DMS53 treated with DMSO at 0.1 percent for 48 hours (cell line): ENCODE measurements around the gene APBB2.
"Not testable (repeated sequence)": the region's sequence is repeated elsewhere in the genome, so short reads cannot be mapped to it uniquely, and the experiment has no call there.

Experiments used
- DNase-seq: peaks from one replicate; lab custom pipeline; 2025; ENCODE audit not compliant: unreplicated experiment; lab: John Stamatoyannopoulos, UW

The APBB2 gene

DNA sequence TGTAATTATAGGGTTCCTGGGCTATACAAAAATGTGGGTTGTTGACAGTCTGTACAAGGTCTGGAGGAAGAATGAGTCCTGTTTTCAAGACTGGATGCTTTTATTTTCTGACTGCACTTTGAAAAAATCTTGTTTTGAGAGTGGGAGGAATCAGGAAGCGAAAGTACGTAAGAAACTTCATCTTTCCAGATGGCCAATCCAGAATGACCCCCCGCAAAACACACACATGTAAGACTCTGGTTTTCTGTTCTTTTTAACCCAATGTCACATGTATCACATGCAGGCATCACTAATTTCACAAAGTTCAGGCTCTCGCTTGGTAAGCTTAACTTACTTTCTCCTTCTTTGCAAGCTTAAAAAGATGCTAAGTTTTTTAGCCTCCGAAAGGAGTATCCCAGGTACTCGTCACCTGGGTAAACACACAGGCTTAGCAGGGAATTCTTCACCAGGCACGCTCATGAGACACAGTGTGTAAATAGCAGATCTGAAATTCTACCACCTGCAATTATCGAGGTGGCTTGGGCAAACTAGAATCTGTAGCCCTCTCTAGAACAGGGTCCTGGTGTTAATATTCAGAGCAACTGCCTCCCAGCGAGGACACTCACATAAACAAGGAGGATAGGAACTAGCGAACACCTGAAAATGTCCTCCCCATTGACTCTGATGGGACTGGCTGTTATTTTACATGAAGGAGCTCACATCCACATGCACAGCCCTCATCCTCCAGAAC, 373.9 kb downstream of the APBB2 start:
- DNase-seq, result no peak

DNA sequence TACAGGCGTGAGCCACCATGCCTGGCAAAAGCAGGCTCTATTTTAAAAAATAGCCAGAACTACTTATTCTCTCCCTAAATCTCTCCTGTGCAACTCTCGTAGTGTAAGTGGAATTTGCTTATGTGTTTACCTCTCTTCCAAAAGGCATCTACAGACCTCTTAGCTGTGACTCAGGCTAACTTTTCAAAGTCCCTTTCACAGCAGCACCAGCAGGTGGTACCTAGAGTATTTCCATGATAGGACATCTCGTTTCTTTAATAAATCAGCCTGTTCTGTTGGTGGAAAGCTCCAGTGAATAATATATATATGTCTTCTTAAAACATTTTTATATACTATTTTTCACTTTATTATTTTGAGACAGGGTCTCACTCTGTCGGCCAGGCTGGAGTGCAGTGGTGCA, 375.6 kb downstream of the APBB2 start:
- no peak for DNase-seq

DNA sequence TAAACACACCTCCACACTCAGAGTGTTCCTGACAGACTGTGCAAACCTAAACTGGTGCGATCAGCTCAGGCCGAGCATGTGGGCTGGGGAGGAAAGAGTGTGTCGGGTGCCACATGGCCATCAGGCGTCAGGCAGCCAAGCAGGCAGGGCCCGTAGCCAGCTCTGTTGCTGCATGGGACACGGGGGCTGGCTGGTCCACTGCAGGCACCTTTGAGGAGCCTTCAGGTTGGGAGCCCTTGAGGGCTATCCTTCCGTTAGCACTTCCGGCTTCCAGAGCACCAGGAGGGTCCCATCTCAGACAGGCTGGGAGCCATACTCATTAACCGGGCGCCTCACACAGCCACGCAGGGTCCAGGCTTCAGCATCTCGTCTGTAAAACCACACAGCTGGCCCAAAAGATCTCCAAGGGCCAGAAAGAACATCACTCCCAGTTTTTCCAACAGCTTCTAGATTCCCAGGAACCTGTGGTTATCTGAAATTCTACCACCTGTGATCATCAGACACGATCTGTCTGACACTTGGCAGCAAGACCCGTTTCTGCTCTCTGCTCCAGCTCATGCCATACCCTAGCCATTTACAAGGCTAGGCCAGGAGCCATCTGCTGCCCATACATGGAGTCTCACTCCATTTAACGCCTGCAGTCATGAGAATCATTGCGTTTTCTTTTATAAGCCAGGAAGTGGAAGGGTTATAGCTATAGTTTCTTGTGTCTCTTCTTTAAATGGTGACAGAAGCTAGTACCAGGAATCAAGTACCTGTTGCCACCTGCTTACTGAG, 377.1 kb downstream of the APBB2 start:
- no peak for DNase-seq

DNA sequence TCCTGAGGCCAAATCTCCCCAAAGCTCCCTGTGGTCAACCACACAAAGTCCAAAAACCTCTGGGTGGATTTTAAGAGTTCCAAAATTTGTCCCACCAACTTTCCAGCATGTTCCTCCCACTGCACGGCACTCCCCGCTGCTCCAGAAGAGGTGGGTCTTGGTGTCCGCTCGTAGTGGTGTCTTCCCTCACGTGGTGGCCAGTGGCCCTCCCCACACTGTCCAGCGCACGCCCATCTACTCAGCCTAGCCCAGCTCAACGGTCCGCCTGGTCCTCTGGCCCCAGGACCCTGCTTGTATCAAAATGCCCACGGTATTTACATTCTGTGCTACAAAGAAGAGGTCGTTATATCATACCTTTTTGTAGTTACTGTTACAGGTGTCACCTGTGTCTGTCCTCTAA, 381.1 kb downstream of the APBB2 start:
- no peak for DNase-seq

DNA sequence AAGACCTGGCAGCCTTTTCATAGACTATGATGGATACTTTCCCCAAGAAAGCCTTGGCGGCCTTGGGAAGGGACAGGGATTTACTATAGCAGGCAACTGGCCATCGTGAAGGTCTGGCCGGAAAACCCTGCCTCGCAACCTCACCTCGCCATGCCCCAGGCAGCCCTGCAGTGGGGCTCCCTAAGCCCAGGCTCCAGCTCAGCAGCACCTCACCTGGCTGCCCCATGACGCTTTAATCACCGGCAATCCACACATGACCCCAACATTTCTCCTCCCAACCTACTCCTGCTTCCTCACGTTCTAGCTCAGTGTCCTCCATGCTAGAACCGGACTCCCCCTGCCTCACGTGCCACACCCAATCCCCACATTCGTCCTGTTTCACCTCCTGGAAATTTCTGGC, 382.2 kb downstream of the APBB2 start:
- no peak for DNase-seq

DNA sequence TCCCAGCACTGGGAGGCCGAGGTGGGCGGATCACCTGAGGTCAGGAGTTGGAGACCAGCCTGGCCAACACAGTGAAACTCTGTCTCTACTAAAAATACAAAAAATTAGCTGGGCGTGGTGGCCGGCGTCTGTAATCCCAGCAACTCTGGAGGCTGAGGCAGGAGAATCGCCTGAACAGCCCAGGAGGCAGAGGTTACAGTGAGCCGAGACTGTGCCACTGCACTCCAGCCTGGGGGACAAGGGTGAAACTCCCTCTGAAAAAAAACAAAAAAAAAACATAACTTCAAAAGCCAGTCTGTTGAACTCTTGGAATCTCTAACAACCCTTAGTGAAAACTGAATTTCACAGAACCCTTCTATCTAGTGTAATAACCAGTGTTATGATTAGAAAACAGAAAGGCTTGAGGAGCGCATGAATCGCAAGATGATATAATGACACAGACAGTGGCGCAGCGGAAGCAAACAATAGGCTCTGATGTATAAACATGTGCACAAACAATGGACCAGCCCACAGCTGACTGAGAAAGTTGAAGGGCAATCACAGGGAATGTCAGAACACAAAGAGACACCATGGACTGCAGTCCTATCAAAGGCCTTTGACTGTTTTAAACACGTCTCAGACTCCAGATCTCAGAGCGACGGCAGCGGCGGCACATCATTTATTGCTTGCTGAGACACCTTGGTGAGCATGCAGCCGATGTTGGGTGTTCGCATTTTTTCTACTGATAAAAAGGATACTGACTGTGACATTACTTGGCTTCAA, 383.0 kb downstream of the APBB2 start:
- no peak for DNase-seq

DNA sequence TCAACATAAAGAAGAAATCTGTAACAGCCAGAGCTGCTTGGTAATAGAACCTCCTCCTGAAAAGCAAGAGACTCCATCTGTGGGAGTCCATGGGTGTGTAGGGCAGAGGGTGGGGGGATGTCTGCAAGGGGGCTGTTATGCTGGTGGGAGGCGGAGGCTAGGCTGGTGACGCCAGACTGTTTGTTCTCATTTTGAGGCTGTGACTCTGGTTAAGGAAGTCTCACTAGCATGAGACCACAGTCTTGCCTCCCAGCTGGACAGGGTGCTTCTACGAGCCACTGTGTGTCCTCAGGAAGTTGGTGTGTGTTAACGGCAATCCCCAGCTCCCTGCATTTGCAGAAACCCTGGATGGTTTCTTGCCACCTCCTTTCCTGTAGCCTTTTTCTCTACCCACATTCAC, 384.8 kb downstream of the APBB2 start:
- DNase-seq, result no peak

DNA sequence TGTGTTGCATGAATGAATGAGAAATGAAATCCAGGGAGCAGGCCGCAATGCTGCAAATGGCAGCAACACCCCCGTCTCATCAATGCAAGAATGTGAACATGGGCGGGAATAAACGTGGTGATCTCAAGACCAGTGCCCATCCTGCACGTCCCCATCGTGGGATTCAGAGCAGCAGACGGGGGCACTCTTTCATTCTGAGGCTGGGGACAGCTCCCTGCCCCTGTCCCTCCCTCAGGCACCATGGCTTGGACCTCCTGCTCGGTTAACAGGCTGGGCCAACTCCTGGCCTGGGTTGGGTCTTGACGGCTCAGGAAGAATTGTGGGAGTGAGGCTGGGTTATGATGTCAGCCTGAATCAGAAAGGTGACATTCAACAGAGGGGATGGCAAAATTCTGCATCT, 385.7 kb downstream of the APBB2 start:
- DNase-seq, result no peak

DNA sequence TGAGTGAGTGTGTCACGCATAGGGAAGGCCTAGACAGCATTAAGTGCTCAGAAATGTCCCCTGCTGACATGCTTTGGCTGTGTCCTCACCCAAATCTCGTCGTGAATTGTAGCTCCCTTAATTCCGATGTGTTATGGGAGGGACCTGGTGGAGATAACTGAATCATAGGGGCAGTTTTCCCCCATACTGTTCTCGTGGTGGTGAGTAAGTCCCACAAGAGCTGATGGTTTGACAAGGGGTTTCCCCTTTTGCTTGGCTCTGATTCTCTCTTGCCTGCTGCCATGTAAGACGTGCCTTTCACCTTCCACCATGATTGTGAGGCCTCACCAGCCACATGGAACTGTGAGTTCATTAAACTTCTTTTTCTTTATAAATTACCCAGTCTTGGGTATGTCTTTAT, 386.6 kb downstream of the APBB2 start:
- no peak for DNase-seq

DNA sequence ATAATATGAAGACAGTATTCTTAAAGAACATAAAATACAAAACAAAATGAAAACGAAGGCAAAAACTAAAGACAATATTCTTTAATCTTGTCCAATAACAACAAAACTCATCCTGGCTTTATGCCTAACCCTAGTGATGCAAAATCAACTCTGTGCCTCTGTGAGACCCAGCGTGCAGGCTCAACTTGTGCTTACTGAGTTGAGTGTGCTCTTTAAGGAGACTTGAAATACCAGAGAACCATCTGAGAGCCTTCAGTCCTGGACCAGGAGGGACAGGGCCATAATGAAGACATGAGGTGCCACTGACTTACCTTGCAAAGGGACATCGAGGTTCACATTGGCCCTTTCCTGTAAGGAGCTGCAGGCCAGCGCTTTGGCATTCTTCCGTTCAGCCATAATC, 387.5 kb downstream of the APBB2 start:
- no peak for DNase-seq

DNA sequence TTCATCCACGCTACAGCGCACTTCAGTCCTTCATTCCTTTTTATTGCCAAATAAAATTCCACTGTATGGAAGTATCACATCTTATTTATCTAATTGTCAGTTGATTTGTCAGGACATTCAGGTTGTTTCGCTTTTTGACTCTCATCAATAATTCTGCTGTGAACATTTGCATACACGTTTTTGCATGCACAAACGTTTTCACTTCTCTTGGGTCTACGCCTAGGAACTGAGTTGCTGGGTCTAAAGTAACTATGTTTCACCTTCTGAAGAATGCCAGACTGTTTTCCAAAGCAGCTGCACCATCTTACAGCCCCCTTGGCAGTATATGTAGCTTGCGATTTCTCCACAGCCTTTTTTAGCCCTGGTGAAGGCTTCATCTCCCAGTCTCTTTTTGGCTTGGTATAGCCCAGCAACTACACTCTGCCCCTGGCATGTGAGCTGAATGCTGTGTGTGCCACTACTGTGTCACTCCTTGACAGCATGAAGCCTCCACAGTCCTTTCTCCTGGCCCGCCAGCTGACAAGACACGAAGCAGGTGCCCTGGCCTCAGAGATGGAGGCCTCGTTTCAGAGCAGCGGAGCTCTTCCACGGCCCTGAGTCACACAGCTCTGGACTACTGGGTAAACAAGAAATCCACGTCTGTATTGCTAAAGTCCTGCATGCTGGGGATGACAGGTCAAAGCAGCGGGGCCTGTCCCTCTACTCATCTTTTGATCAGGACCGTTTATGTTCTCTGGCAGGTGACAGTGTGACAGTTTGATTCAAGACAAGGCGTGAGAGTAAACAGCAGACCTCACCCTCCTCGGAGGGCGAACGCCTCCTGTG, 389.1 kb downstream of the APBB2 start:
- DNase-seq, result no peak

DNA sequence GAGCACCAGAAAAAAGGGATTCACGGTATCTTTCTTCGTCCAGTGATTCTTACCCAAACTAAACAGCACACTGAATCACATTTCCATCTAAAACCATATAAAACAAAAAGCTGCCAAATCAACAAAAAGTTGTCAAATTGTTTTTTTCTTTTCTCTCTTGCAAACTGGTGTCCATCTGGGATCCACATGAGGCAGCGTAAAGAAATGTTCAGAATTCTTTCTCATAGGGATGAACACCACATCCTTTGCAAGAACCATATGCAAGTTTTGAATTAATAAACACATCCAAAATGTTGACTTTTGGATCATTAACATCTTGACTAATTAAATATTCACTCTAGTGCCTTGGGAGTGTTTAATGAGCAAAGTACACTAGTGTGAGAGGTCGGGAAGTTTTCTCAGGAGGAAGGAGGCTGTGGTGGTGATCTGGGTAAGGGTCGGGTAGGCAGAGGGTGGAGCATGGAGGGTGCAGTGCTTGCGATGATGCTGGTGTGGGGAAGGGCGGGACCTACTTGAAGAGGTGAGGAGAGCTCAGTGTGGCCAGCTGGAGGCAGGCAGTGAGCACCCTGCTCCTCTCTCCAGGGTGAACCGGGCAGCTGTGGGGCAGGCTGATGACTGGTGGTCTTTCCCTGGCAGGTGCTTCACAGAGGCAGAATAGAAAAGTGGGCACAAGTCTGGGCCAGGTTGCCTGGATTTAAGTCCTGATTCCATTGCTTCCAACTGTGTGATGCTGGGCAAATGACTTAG, 391.7 kb downstream of the APBB2 start:
- DNase-seq, result no peak

DNA sequence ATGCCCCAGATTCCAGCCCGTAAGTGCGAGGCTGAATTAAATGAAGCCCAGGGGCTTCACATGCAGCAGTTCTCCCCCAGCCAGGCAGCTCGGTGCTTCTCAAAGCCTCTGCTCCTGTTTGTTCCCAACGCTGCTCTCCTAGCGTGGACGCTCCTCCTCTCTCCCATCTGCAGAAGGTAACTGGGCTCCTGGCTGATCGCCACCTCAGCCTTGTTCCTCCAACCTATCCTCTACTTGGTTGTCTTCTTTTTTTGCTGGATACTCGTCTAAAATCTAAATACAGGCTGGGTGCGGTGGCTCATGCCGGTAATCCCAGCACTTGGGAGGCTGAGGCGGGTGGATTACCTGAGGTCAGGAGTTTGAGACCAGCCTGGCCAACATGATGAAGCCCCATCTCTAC, 394.2 kb downstream of the APBB2 start:
- no peak for DNase-seq

DNA sequence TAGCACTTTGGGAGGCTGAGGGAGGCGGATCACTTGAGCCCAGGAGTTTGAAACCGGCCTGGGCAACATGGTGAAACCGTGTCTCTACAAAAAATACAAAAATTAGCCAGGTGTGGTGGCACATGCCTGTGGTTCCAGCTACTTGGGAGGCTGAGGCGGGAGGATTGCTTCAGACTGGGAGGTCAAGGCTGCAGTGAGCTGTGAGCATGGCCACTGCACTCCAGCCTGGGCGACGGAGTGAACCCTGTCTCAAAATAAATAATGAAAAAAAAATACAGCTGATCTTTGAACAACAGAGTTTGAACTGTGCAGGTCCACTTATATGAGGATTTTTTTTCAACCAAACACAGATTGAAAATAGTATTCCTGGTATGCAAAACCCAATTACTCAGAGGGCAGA, 397.2 kb downstream of the APBB2 start:
- not testable (repeated sequence) for DNase-seq

DNA sequence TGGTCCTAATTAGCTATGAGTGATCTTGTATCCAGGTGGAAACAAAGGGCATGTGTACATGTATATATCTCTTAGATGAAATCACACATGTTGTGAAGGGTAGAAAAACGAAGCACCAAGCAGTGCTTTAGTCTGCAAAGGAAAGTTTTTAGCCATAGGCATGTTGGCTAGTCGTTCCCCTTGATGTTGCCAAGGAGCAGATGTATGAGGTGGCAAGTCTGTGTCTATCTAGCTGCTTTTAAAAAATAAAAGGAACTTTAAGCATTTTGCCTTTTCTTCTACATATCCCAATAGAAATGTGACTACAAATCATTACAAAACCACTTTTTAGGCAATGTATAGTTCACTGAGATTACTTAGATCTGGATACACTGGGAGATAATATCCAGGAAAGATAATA, 401.5 kb downstream of the APBB2 start:
- no peak for DNase-seq

DNA sequence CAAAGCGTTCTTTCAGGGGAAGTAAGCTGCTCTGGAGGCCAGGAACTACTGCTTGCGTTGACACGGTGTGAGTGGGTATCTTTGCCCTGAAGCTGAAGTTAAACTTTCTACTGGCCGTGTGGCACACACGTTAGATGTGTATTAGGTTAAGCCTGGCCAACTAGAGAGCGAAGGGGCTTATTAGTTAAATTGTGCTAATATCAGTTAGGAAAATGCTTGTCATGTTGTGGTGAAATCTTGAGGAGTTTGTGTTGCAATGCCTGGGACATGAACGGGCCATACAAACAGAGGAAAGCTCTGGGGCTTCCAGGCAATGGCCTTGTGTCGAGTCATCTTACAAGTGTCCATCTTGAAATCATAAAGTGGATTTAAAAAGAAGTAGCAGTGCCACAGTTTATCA, 402.0 kb downstream of the APBB2 start:
- no peak for DNase-seq

DNA sequence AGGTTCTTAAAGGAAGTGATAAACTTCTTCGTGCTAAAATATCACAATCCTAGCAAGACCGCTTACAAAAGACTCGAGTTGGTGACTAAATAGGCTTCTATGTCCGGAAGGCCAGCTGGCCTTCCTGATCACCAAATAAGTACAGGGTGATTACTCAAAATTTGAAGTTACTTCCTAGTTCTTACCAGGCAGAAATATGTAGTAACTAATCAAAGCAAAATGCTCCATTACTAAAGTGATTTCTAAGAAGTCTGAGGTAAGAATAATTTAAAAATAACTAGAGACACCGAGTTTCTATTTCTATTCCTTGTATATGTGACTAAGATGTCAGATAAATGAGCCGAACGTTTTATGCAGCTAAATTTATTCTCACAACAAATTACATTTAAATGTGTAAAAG, 402.4 kb downstream of the APBB2 start:
- DNase-seq, result no peak

DNA sequence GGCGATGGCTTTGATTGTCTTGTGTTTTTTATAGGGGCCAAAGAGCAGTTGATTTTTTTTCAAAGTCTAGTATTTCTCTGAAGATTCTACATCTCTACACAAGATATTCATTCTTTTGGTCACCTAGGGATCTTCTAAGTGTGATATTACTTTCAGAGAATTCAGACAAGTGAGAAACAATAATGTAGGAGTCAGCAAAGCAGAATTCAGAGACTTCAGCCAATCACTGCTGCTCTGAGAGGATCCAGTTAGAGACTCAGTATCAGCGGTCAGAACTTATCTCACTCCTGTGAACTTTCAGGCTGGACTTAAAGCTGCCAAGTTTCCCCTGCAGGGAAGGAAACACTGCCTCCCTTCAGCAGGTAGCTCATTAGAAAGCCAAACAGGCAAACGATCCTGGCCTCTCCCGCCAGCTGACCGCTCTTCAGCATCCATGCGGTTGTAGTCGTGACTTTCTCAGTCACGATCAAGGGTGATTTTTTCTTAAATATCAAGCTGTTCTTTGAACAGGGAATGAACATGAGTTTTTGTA, 405.4 kb downstream of the APBB2 start:
- no peak for DNase-seq

DNA sequence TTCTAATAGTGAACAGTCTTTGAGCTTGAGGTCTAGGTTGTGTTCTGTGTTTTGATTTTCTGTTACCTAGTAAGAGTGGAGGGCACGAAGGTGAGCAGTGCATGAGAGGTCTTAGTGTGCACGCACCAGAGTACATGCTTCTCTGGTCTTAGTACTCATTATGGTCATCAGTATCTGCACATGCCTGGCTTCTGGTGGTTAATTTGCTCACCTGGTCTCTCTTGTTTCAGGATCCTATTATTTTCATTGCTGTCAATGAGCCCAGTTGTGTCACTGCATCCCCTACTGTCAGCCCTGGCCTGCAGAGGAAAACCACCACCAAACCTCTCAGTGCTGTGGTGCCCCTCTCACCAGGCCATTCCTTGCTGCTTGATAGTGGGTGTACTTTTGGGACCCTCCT, 409.7 kb downstream of the APBB2 start:
- no peak for DNase-seq

DNA sequence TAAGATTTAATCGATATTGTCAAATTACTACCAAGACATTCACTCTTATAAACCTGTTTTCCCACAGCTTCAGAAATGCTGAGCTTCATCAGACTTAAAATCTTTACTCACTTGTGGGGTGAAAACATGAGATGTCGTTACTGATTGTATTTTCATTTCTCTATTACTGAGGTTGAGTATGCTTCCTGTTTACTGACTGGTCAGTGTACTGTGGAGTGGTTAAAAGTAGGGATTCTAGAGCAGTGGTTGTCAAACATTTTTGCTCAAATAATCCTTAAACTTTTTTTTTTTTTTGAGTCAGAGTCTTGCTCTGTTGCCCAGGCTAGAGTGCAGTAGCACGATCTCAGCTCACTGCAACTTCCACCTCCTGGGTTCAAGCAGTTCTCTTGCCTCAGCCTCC, 414.3 kb downstream of the APBB2 start:
- no peak for DNase-seq
